ENCODE data around the gene CERKL.

CERKL gene

DNA sequence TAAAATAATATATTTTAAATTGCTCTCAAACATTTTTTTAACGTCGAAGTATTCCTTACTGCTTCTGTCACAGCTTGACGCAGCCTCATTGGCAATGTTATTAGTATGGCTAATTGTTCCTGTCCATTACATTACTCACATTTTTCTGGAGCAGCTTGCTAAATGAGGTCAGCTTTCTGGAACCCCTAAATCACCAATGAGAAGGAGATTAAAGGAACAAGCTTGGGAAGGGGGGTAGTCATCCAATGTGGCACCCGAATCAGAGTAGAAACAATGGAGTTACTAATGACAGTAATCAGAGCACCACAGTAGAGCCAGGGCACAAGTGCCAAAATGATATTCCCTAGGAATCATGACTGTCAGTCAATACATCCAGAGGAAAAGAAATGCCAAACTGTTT is 18.3 kb upstream of the CERKL start:
- H3K4me1 ChIP-seq (ENCODE audit: insufficient read depth, poor library complexity, severe bottlenecking) = no peaks in the 10 kb centered on the region
- no peak for DNase-seq (ENCODE audit: low spot score)

DNA sequence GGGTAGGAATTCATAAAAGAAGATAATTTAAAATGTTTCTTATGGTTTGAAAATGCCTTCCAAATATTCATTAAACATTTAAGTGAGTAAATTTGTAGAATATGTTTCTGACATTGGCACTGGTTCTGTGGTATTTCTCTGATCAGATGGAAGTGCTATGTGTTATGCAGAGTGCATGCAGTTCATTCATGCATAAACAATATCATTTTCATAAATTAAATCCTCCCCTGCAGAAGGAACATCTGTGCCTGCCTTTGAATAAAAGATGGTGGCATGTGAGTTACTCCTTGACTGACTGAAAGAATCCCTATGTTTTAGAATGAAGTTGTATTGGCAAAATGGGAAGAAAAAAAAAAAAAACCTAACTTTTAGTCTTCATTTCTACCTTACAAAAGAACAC is 17.6 kb upstream of the CERKL start:
- no peaks in the 10 kb centered on the region for H3K9me3 ChIP-seq (ENCODE audit: severe bottlenecking)
- H3K27me3 ChIP-seq (ENCODE audit: insufficient read depth, poor library complexity, severe bottlenecking) = peaks cover 50% of the 10 kb centered on the region
- no peak overlapping the region for H3K4me3 ChIP-seq (ENCODE audit: severe bottlenecking)
- no peak for DNase-seq (ENCODE audit: low spot score)
- H3K36me3 ChIP-seq (ENCODE audit: low read depth) = no peaks in the 10 kb centered on the region
- ATAC-seq (ENCODE audit: low read depth) = no peak
- no peaks in the 10 kb centered on the region for H3K4me1 ChIP-seq (ENCODE audit: insufficient read depth, poor library complexity, severe bottlenecking)
- H3K27ac ChIP-seq (ENCODE audit: poor library complexity, severe bottlenecking) = no peak overlapping the region
- TF ChIP-seq, protein P1, sequence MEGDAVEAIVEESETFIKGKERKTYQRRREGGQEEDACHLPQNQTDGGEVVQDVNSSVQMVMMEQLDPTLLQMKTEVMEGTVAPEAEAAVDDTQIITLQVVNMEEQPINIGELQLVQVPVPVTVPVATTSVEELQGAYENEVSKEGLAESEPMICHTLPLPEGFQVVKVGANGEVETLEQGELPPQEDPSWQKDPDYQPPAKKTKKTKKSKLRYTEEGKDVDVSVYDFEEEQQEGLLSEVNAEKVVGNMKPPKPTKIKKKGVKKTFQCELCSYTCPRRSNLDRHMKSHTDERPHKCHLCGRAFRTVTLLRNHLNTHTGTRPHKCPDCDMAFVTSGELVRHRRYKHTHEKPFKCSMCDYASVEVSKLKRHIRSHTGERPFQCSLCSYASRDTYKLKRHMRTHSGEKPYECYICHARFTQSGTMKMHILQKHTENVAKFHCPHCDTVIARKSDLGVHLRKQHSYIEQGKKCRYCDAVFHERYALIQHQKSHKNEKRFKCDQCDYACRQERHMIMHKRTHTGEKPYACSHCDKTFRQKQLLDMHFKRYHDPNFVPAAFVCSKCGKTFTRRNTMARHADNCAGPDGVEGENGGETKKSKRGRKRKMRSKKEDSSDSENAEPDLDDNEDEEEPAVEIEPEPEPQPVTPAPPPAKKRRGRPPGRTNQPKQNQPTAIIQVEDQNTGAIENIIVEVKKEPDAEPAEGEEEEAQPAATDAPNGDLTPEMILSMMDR (IDR thresholded peaks at IDR 0.05; ENCODE audit: poor library complexity, severe bottlenecking) = no peak

More for the DNA sequence above, 18.3 kb upstream of the CERKL start:
- Histone ChIP-seq H3K9me3 (ENCODE audit: severe bottlenecking) (no peaks in the 10 kb centered on the region), H3K36me3 (ENCODE audit: low read depth) (no peaks in the 10 kb centered on the region), H3K4me3 (ENCODE audit: severe bottlenecking) (no peak overlapping the region), H3K27ac (ENCODE audit: poor library complexity, severe bottlenecking) (no peak overlapping the region), H3K27me3 (ENCODE audit: insufficient read depth, poor library complexity, severe bottlenecking) (peaks cover 56% of the 10 kb centered on the region)
- no peak for ATAC-seq (ENCODE audit: low read depth)
- TF ChIP-seq, protein P1 (IDR thresholded peaks at IDR 0.05; ENCODE audit: poor library complexity, severe bottlenecking) = no peak

DNA sequence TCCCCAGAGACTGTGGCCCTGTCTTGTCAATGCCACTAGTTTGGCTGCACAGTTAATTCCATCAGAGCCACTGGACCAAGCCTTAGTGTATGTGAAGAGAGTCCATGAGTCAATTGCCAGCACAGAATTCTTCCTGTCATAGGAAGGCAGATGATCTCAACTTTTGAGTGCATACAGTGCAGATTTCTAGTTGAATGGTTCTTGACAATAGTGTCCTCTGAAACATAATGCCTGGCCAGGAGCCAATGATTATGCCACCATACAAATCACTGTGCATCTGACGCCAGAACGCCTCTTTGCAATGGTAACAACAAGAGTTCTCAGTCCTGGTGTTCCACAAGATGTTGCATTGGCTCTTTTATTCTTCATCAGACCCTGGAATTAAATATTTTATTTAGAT is 16.3 kb upstream of the CERKL start:
- no peak for ATAC-seq (ENCODE audit: low read depth)
- no peak overlapping the region for H3K27ac ChIP-seq (ENCODE audit: poor library complexity, severe bottlenecking)
- no peak for DNase-seq (ENCODE audit: low spot score)
- H3K27me3 ChIP-seq (ENCODE audit: insufficient read depth, poor library complexity, severe bottlenecking) = peaks cover 42% of the 10 kb centered on the region
- H3K4me3 ChIP-seq (ENCODE audit: severe bottlenecking) = no peak overlapping the region
- TF ChIP-seq, protein P1 (IDR thresholded peaks at IDR 0.05; ENCODE audit: poor library complexity, severe bottlenecking) = no peak
- H3K36me3 ChIP-seq (ENCODE audit: low read depth) = no peaks in the 10 kb centered on the region
- H3K4me1 ChIP-seq (ENCODE audit: insufficient read depth, poor library complexity, severe bottlenecking) = no peaks in the 10 kb centered on the region
- H3K9me3 ChIP-seq (ENCODE audit: severe bottlenecking) = no peaks in the 10 kb centered on the region

DNA sequence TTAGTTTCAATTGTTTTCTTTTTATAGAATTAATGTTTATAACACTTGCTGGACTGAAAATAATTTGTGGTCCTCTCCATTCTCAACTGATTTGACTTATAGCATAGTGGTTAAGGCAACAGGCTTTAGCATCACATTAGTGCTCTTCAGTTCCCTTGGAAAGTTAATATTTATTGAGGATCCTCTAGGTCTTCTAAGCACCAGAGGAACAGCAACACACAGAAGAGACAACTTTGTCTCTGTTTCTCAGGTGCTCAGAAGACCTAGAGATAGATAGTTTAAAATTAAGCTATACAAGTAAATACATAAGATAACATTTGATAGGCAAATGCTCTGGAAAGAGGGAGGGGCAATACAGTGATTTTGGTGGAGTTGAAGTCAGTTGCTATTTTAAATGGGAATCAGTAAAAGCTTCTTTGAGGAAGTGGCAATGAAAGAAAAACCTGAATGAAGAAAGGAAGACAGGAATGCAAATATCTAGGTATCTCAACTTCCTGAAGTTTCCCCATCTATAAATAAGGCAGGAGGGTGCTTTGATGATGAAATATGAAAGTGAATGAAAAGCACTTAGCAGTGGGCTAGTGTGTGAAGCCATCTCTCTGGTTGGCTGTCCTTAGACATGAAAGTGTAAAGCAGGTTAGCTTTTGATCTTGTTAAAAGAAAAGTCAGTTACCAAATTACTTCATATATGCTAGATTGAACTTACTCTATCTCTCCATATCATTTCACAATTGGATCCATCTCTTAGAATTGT is 15.5 kb upstream of the CERKL start:
- H3K9me3 ChIP-seq (ENCODE audit: severe bottlenecking) = no peaks in the 10 kb centered on the region
- TF ChIP-seq, protein P1 (IDR thresholded peaks at IDR 0.05; ENCODE audit: poor library complexity, severe bottlenecking) = no peak
- no peaks in the 10 kb centered on the region for H3K36me3 ChIP-seq (ENCODE audit: low read depth)
- peaks cover 34% of the 10 kb centered on the region for H3K27me3 ChIP-seq (ENCODE audit: insufficient read depth, poor library complexity, severe bottlenecking)
- ATAC-seq (ENCODE audit: low read depth) = no peak
- H3K4me1 ChIP-seq (ENCODE audit: insufficient read depth, poor library complexity, severe bottlenecking) = no peaks in the 10 kb centered on the region
- no peak overlapping the region for H3K4me3 ChIP-seq (ENCODE audit: severe bottlenecking)
- H3K27ac ChIP-seq (ENCODE audit: poor library complexity, severe bottlenecking) = no peak overlapping the region
- no peak for DNase-seq (ENCODE audit: low spot score)

DNA sequence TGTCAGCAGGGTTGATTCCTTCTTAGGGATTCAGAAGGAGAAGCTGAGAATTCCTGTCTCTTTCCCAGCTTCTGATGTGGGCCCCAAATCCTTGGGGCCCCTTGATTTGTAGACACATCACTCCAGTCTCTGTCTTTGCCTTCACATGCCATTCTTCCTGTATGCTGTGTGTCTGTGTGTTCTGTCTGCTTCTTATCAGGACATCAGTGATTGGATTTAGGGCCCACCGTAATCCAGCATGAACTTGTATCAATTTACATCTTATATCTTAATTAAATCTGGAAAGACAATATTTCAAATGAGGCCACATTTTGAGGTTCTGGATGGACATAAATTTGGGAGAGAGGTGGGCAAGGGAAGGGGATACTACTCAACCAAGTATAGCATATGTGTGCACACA is 13.7 kb upstream of the CERKL start:
- TF ChIP-seq, protein P1 (IDR thresholded peaks at IDR 0.05; ENCODE audit: poor library complexity, severe bottlenecking) = no peak
- no peak overlapping the region for H3K27ac ChIP-seq (ENCODE audit: poor library complexity, severe bottlenecking)
- DNase-seq (ENCODE audit: low spot score) (no peak), ATAC-seq (ENCODE audit: low read depth) (no peak)
- H3K36me3 ChIP-seq (ENCODE audit: low read depth) = no peaks in the 10 kb centered on the region
- no peaks in the 10 kb centered on the region for H3K4me1 ChIP-seq (ENCODE audit: insufficient read depth, poor library complexity, severe bottlenecking)
- no peaks in the 10 kb centered on the region for H3K9me3 ChIP-seq (ENCODE audit: severe bottlenecking)
- peaks cover 24% of the 10 kb centered on the region for H3K27me3 ChIP-seq (ENCODE audit: insufficient read depth, poor library complexity, severe bottlenecking)
- H3K4me3 ChIP-seq (ENCODE audit: severe bottlenecking) = no peak overlapping the region
